HG02973 (cell line): ENCODE data around the gene RABEP2.
"Not testable (repeated sequence)": the region's sequence is repeated elsewhere in the genome, so short reads cannot be mapped to it uniquely, and the experiment has no call there.

Experiments used
- ATAC-seq: cut with Tn5 transposase; IDR thresholded peaks from one replicate; pipeline ENCODE4 v1.9.1; 2021; ENCODE audit warnings: moderate library complexity; ENCODE audit not compliant: unreplicated experiment

Gene RABEP2

GRCh38 chr16:28924762-28925385, at the start of gene RABEP2:
TSS of gene RABEP2 (minus strand) at chr16:28925238. CDS start at chr16:28925163, 75 bp downstream.
- peak; percentile 54 for ATAC-seq

- peak; percentile 84 for ATAC-seq
Observed at GRCh38 chr16:28974437-28975157, 49.6 kb upstream of the RABEP2 start, which contains the start of gene SPNS1. TSS of gene SPNS1 (plus strand) at chr16:28974778. CDS start at chr16:28975152, 374 bp downstream.

- peak; percentile 11 for ATAC-seq
Observed at GRCh38 chr16:28974007-28974436, 49.0 kb upstream of the RABEP2 start.

- ATAC-seq, result not testable (repeated sequence)
Observed at GRCh38 chr16:28969696-28970095, 44.7 kb upstream of the RABEP2 start.

GRCh38 chr16:28967156-28967555, 42.1 kb upstream of the RABEP2 start:
- ATAC-seq, result no peak

- no peak for ATAC-seq
Observed at GRCh38 chr16:28964496-28964895, 39.5 kb upstream of the RABEP2 start.

GRCh38 chr16:28964072-28964471, 39.0 kb upstream of the RABEP2 start:
- ATAC-seq, result no peak

GRCh38 chr16:28958836-28959235, 33.8 kb upstream of the RABEP2 start:
- no peak for ATAC-seq

- ATAC-seq, result no peak
Observed at GRCh38 chr16:28958216-28958615, 33.2 kb upstream of the RABEP2 start.

- ATAC-seq, result no peak
Observed at GRCh38 chr16:28951410-28951943, 26.4 kb upstream of the RABEP2 start.

GRCh38 chr16:28950648-28951409, 25.8 kb upstream of the RABEP2 start, which contains the start of gene NFATC2IP:
TSS of gene NFATC2IP (plus strand) at chr16:28950937. CDS start at chr16:28951012, 75 bp downstream.
- ATAC-seq, result peak; percentile 92

- no peak for ATAC-seq
Observed at GRCh38 chr16:28946681-28947080, 21.6 kb upstream of the RABEP2 start.

- ATAC-seq, result no peak
Observed at GRCh38 chr16:28943281-28943680, 18.2 kb upstream of the RABEP2 start.

GRCh38 chr16:28939825-28940224, 14.8 kb upstream of the RABEP2 start:
- ATAC-seq, result not testable (repeated sequence)

GRCh38 chr16:28938721-28939120, 13.7 kb upstream of the RABEP2 start:
- ATAC-seq, result no peak

- ATAC-seq, result no peak
Observed at GRCh38 chr16:28937222-28937876, 12.3 kb upstream of the RABEP2 start.

GRCh38 chr16:28936784-28937155, 11.7 kb upstream of the RABEP2 start:
- ATAC-seq, result no peak

GRCh38 chr16:28935924-28936783, 11.1 kb upstream of the RABEP2 start:
- ATAC-seq, result peak; percentile 51

- ATAC-seq, result no peak
Observed at GRCh38 chr16:28935346-28935745, 10.3 kb upstream of the RABEP2 start.

- no peak for ATAC-seq
Observed at GRCh38 chr16:28933171-28933570, 8.1 kb upstream of the RABEP2 start.
